Type B pancreatic cell (in vitro differentiated cells): ENCODE data around the gene TTC28. TPM values are rescaled to one million over a fixed set of nuclear protein-coding genes. Genes with fewer than 3 reads are reported as not detected.

Experiments
- DNase-seq: peaks from one replicate; pipeline ENCODE4 v3.0.0; 2021; ENCODE audit warnings: mixed read lengths; ENCODE audit not compliant: unreplicated experiment; ENCODE audit errors: extremely low spot score
- H3K27ac Mint-ChIP-seq: 2 replicates; pipeline ENCODE4 v1.8.0; 2021; ENCODE audit warnings: mild to moderate bottlenecking, mixed read lengths
- H3K27me3 Mint-ChIP-seq: 2 replicates; pipeline ENCODE4 v1.8.0; 2021; ENCODE audit warnings: mixed read lengths
- H3K36me3 Mint-ChIP-seq: 2 replicates; pipeline ENCODE4 v1.8.0; 2021; ENCODE audit warnings: mixed read lengths
- H3K4me1 Mint-ChIP-seq: one replicate; pipeline ENCODE4 v1.8.0; 2021; ENCODE audit warnings: mixed read lengths; ENCODE audit not compliant: unreplicated experiment
- H3K4me3 Mint-ChIP-seq: 2 replicates; pipeline ENCODE4 v1.8.0; 2021; ENCODE audit warnings: mild to moderate bottlenecking, mixed read lengths
- H3K9me3 Mint-ChIP-seq: 2 replicates; pipeline ENCODE4 v1.8.0; 2021; ENCODE audit warnings: mixed read lengths
- CTCF ChIP-seq: fragments of 200-600 bp; sonication (generic); conservative IDR thresholded peaks from 2 replicates; pipeline ENCODE4 v1.5.0; 2021; ENCODE audit warnings: antibody characterized with exemption, mild to moderate bottlenecking
- total RNA-seq: library from RNA; stranded (reverse); gene quantifications from 2 replicates; pipeline ENCODE4 v1.2.1, GENCODE V29; 2021; ENCODE audit warnings: low replicate concordance

TTC28 gene
- total RNA-seq, 1 donor from 2014 or later, result 59.2 TPM

GRCh38 chr22:28344918-28345703 lies 334.5 kb downstream of the TTC28 start:
- DNase-seq, result no peak
- Mint-ChIP-seq H3K36me3 (peaks cover 4% of the 10 kb centered on the region), H3K4me3 (no peak overlapping the region), H3K9me3 (peaks cover 5% of the 10 kb centered on the region), H3K27me3 (no peaks in the 10 kb centered on the region), H3K27ac (peak overlapping the region; percentile 6), H3K4me1 (peaks cover 35% of the 10 kb centered on the region)
- TF ChIP-seq CTCF, result no peak

- H3K4me1 Mint-ChIP-seq, result peaks cover 15% of the 10 kb centered on the region
- no peaks in the 10 kb centered on the region for H3K27me3 Mint-ChIP-seq
- H3K27ac Mint-ChIP-seq, result no peak overlapping the region
- no peaks in the 10 kb centered on the region for H3K9me3 Mint-ChIP-seq
- peaks cover 6% of the 10 kb centered on the region for H3K36me3 Mint-ChIP-seq
- no peak overlapping the region for H3K4me3 Mint-ChIP-seq
- TF ChIP-seq CTCF, result no peak
- DNase-seq, result no peak
Observed at GRCh38 chr22:28341001-28341400, 338.6 kb downstream of the TTC28 start.

GRCh38 chr22:28333088-28333487 lies 346.6 kb downstream of the TTC28 start:
- Mint-ChIP-seq H3K27ac (no peak overlapping the region), H3K36me3 (no peaks in the 10 kb centered on the region), H3K27me3 (no peaks in the 10 kb centered on the region), H3K9me3 (no peaks in the 10 kb centered on the region), H3K4me3 (no peak overlapping the region), H3K4me1 (peaks cover 27% of the 10 kb centered on the region)
- no peak for TF ChIP-seq CTCF
- no peak for DNase-seq

- DNase-seq, result no peak
- H3K36me3 Mint-ChIP-seq, result no peaks in the 10 kb centered on the region
Observed at GRCh38 chr22:28332410-28332809, 347.2 kb downstream of the TTC28 start.

GRCh38 chr22:28331695-28332094 lies 347.9 kb downstream of the TTC28 start:
- no peaks in the 10 kb centered on the region for H3K27me3 Mint-ChIP-seq
- H3K9me3 Mint-ChIP-seq, result no peaks in the 10 kb centered on the region
- DNase-seq, result no peak
- no peak overlapping the region for H3K27ac Mint-ChIP-seq
- H3K4me1 Mint-ChIP-seq, result peaks cover 27% of the 10 kb centered on the region
- H3K36me3 Mint-ChIP-seq, result no peaks in the 10 kb centered on the region
- no peak for TF ChIP-seq CTCF
- no peak overlapping the region for H3K4me3 Mint-ChIP-seq

More at GRCh38 chr22:28332410-28332809, 347.2 kb downstream of the TTC28 start:
- no peaks in the 10 kb centered on the region for H3K27me3 Mint-ChIP-seq
- peaks cover 27% of the 10 kb centered on the region for H3K4me1 Mint-ChIP-seq
- TF ChIP-seq CTCF, result no peak
- H3K4me3 Mint-ChIP-seq, result no peak overlapping the region
- no peak overlapping the region for H3K27ac Mint-ChIP-seq
- no peaks in the 10 kb centered on the region for H3K9me3 Mint-ChIP-seq
